ENCODE measurements around the gene CD226.
A peak's percentile ranks its signal among the peaks of the same experiment; 100 is the strongest.
"Not testable (repeated sequence)": the region's sequence is repeated elsewhere in the genome, so short reads cannot be mapped to it uniquely, and the experiment has no call there.

The CD226 gene

GRCh38 chr18:69872661-69873060 is 75.0 kb downstream of the CD226 start:
- DNase-seq (ENCODE audit: low read depth in 2 of 2): no peak

- no peak for DNase-seq (ENCODE audit: low read depth in 2 of 2)
These were observed 76.3 kb downstream of the CD226 start for GRCh38 chr18:69871363-69871762.

GRCh38 chr18:69870736-69871135 is 76.9 kb downstream of the CD226 start:
- DNase-seq (ENCODE audit: low read depth in 2 of 2): no peak

GRCh38 chr18:69866212-69866611 is 81.5 kb downstream of the CD226 start:
- DNase-seq (ENCODE audit: low read depth in 2 of 2): no peak

- no peak for DNase-seq (ENCODE audit: low read depth in 2 of 2)
These were observed 81.9 kb downstream of the CD226 start for GRCh38 chr18:69865776-69866175.

GRCh38 chr18:69864802-69865201 is 82.9 kb downstream of the CD226 start:
- peak in 1 of 2 donors; percentile 19 for DNase-seq (ENCODE audit: low read depth in 2 of 2)

GRCh38 chr18:69858897-69859296 is 88.8 kb downstream of the CD226 start:
- no peak for DNase-seq (ENCODE audit: low read depth in 2 of 2)

- no peak for DNase-seq (ENCODE audit: low read depth in 2 of 2)
These were observed 93.2 kb downstream of the CD226 start for GRCh38 chr18:69854455-69854854.

- DNase-seq (ENCODE audit: low read depth in 2 of 2): no peak
These were observed 94.6 kb downstream of the CD226 start for GRCh38 chr18:69853051-69853450.

- DNase-seq (ENCODE audit: low read depth in 2 of 2): no peak
These were observed 101.8 kb downstream of the CD226 start for GRCh38 chr18:69845593-69846506.

GRCh38 chr18:69844656-69845055 is 103.0 kb downstream of the CD226 start:
- no peak for DNase-seq (ENCODE audit: low read depth in 2 of 2)

GRCh38 chr18:69843015-69843414 is 104.7 kb downstream of the CD226 start:
- no peak for DNase-seq (ENCODE audit: low read depth in 2 of 2)

GRCh38 chr18:69841117-69841516 is 106.6 kb downstream of the CD226 start:
- no peak for DNase-seq (ENCODE audit: low read depth in 2 of 2)

GRCh38 chr18:69840445-69840844 is 107.2 kb downstream of the CD226 start:
- no peak for DNase-seq (ENCODE audit: low read depth in 2 of 2)

GRCh38 chr18:69840001-69840400 is 107.7 kb downstream of the CD226 start:
- DNase-seq (ENCODE audit: low read depth in 2 of 2): no peak

GRCh38 chr18:69839497-69839896 is 108.2 kb downstream of the CD226 start:
- no peak for DNase-seq (ENCODE audit: low read depth in 2 of 2)

- DNase-seq (ENCODE audit: low read depth in 2 of 2): peak; percentile 4 to 14
These were observed 108.9 kb downstream of the CD226 start for GRCh38 chr18:69838620-69839411.

GRCh38 chr18:69838003-69838402 is 109.7 kb downstream of the CD226 start:
- DNase-seq (ENCODE audit: low read depth in 2 of 2): no peak

- DNase-seq (ENCODE audit: low read depth in 2 of 2): not testable (repeated sequence)
These were observed 112.7 kb downstream of the CD226 start for GRCh38 chr18:69834980-69835379.

- DNase-seq (ENCODE audit: low read depth in 2 of 2): no peak
These were observed 117.5 kb downstream of the CD226 start for GRCh38 chr18:69830189-69830588.

GRCh38 chr18:69820538-69820937 is 127.1 kb downstream of the CD226 start:
- DNase-seq (ENCODE audit: low read depth in 2 of 2): no peak

GRCh38 chr18:69819460-69819859 is 128.2 kb downstream of the CD226 start:
- no peak for DNase-seq (ENCODE audit: low read depth in 2 of 2)
